HG02623 (cell line): ENCODE results near the gene TTC28.

ENCODE experiments used
- ATAC-seq: cut with Tn5 transposase; IDR thresholded peaks from one replicate; pipeline ENCODE4 v1.9.1; 2021; ENCODE audit warnings: moderate library complexity; ENCODE audit not compliant: unreplicated experiment

Gene TTC28

GRCh38 chr22:27984723-27985122 lies 694.9 kb downstream of the TTC28 start:
- no peak for ATAC-seq

- ATAC-seq = no peak
These were observed 695.5 kb downstream of the TTC28 start for GRCh38 chr22:27984001-27984695.

- ATAC-seq = no peak
These were observed 696.3 kb downstream of the TTC28 start for GRCh38 chr22:27983361-27983791.

GRCh38 chr22:27982630-27983180 lies 696.9 kb downstream of the TTC28 start:
- ATAC-seq = no peak

GRCh38 chr22:27982106-27982505 lies 697.5 kb downstream of the TTC28 start:
- no peak for ATAC-seq

GRCh38 chr22:27980424-27981148 lies 699.1 kb downstream of the TTC28 start:
- no peak for ATAC-seq

GRCh38 chr22:27978802-27979201 lies 700.8 kb downstream of the TTC28 start:
- no peak for ATAC-seq

- ATAC-seq = no peak
These were observed 701.3 kb downstream of the TTC28 start for GRCh38 chr22:27978317-27978716.

GRCh38 chr22:27976586-27976985 lies 703.1 kb downstream of the TTC28 start:
- ATAC-seq = no peak

GRCh38 chr22:27975381-27976013 lies 704.1 kb downstream of the TTC28 start:
- no peak for ATAC-seq

- ATAC-seq = no peak
These were observed 705.8 kb downstream of the TTC28 start for GRCh38 chr22:27973846-27974245.

- no peak for ATAC-seq
These were observed 706.6 kb downstream of the TTC28 start for GRCh38 chr22:27972732-27973698.

GRCh38 chr22:27971926-27972325 lies 707.7 kb downstream of the TTC28 start:
- no peak for ATAC-seq

GRCh38 chr22:27970596-27971220 lies 708.9 kb downstream of the TTC28 start:
- ATAC-seq = no peak

- ATAC-seq = no peak
These were observed 713.2 kb downstream of the TTC28 start for GRCh38 chr22:27966168-27967064.

- ATAC-seq = no peak
These were observed 717.2 kb downstream of the TTC28 start for GRCh38 chr22:27962268-27963044.

GRCh38 chr22:27961680-27962079 lies 718.0 kb downstream of the TTC28 start:
- no peak for ATAC-seq

GRCh38 chr22:27961182-27961581 lies 718.5 kb downstream of the TTC28 start:
- no peak for ATAC-seq
